ENCODE measurements around the gene ANO3. TPM values are rescaled to one million over a fixed set of nuclear protein-coding genes. Genes with fewer than 3 reads are reported as not detected.

ANO3 gene
- total and polyA plus RNA-seq, 4 donors = under 0.01 to 2.0 (median 0.40) TPM

GRCh38 chr11:26556582-26556981 lies 224.7 kb downstream of the ANO3 start:
- whole genome bisulfite sequencing = 57% methylated on average over 1 of the region's 1 CpG
- H3K36me3 ChIP-seq (ENCODE audit: control insufficient read depth in 4 of 4, insufficient read depth in 3 of 4, low read depth in 1 of 4, low read length in 3 of 4) = no peaks in the 10 kb centered on the region
- no peaks in the 10 kb centered on the region for H3K27me3 ChIP-seq (ENCODE audit: control insufficient read depth in 4 of 4, insufficient read depth in 4 of 4, low read length in 3 of 4)
- no peak for TF ChIP-seq FOXA2 (IDR thresholded peaks at IDR 0.05)
- no peak for TF ChIP-seq TAF1 (conservative IDR thresholded peaks at IDR 0.05)
- no peak for TF ChIP-seq YY1 (IDR thresholded peaks at IDR 0.05)
- TF ChIP-seq FOXA1 (IDR thresholded peaks at IDR 0.05) = no peak
- no peak for TF ChIP-seq GABPA (IDR thresholded peaks at IDR 0.05 in 1 of 2, conservative IDR thresholded peaks at IDR 0.05 in 1 of 2)
- no peak for TF ChIP-seq REST (IDR thresholded peaks at IDR 0.05)
- TF ChIP-seq MAX (IDR thresholded peaks at IDR 0.05) = no peak
- no peak for TF ChIP-seq ATF3 (IDR thresholded peaks at IDR 0.05)
- TF ChIP-seq RAD21 (IDR thresholded peaks at IDR 0.05) = no peak
- no peak for TF ChIP-seq JUND (IDR thresholded peaks at IDR 0.05)
- TF ChIP-seq ZBTB33 (IDR thresholded peaks at IDR 0.05) = no peak
- DNase-seq (ENCODE audit: low spot score) = no peak
- no peak overlapping the region for H3K27ac ChIP-seq (ENCODE audit: low read depth in 1 of 2, low read length in 2 of 2)
- no peaks in the 10 kb centered on the region for H3K4me1 ChIP-seq (ENCODE audit: control insufficient read depth in 4 of 4, insufficient read depth in 4 of 4, low read length in 3 of 4)
- no peak overlapping the region for H3K9ac ChIP-seq (ENCODE audit: low read depth in 1 of 2, low read length in 2 of 2)
- H3K4me3 ChIP-seq (ENCODE audit: low read depth in 1 of 3, low read length in 3 of 3) = no peak overlapping the region
- no peaks in the 10 kb centered on the region for H3K9me3 ChIP-seq (ENCODE audit: control insufficient read depth in 4 of 4, low read length in 3 of 4)

- H3K4me1 ChIP-seq (ENCODE audit: control insufficient read depth in 4 of 4, insufficient read depth in 4 of 4, low read length in 3 of 4) = no peaks in the 10 kb centered on the region
- no peak for DNase-seq (ENCODE audit: low spot score)
- H3K9ac ChIP-seq (ENCODE audit: low read depth in 1 of 2, low read length in 2 of 2) = no peak overlapping the region
- no peak for TF ChIP-seq MAX (IDR thresholded peaks at IDR 0.05)
- no peak for TF ChIP-seq GABPA (IDR thresholded peaks at IDR 0.05 in 1 of 2, conservative IDR thresholded peaks at IDR 0.05 in 1 of 2)
- TF ChIP-seq REST (IDR thresholded peaks at IDR 0.05) = no peak
- TF ChIP-seq YY1 (IDR thresholded peaks at IDR 0.05) = no peak
- TF ChIP-seq FOXA1 (IDR thresholded peaks at IDR 0.05) = no peak
- TF ChIP-seq HNF4A (conservative IDR thresholded peaks at IDR 0.05) = no peak
- no peak for TF ChIP-seq FOXA2 (IDR thresholded peaks at IDR 0.05)
- TF ChIP-seq ZBTB33 (IDR thresholded peaks at IDR 0.05) = no peak
- no peak for TF ChIP-seq SP1 (IDR thresholded peaks at IDR 0.05)
- 48% methylated on average over 3 of the region's 3 CpGs for whole genome bisulfite sequencing
- H3K27me3 ChIP-seq (ENCODE audit: control insufficient read depth in 4 of 4, insufficient read depth in 4 of 4, low read length in 3 of 4) = no peaks in the 10 kb centered on the region
- H3K4me3 ChIP-seq (ENCODE audit: low read depth in 1 of 3, low read length in 3 of 3) = no peak overlapping the region
- no peaks in the 10 kb centered on the region for H3K36me3 ChIP-seq (ENCODE audit: control insufficient read depth in 4 of 4, insufficient read depth in 3 of 4, low read depth in 1 of 4, low read length in 3 of 4)
- H3K9me3 ChIP-seq (ENCODE audit: control insufficient read depth in 4 of 4, low read length in 3 of 4) = no peaks in the 10 kb centered on the region
- H3K27ac ChIP-seq (ENCODE audit: low read depth in 1 of 2, low read length in 2 of 2) = no peak overlapping the region
These were observed 225.7 kb downstream of the ANO3 start for GRCh38 chr11:26557666-26558065.
